Immature natural killer cell (primary cell): ENCODE measurements around the gene BSDC1. TPM values are rescaled to one million over a fixed set of nuclear protein-coding genes. Genes with fewer than 3 reads are reported as not detected.
"Not testable (repeated sequence)": the region's sequence is repeated elsewhere in the genome, so short reads cannot be mapped to it uniquely, and the experiment has no call there.

Experiments
- DNase-seq, 3 donors: peaks; one replicate each; pipeline ENCODE4 v3.0.0; 2022; ENCODE audit warnings: mixed read lengths in 1 of 3
- H3K27ac Mint-ChIP-seq, 6 donors: one replicate each; pipeline ENCODE4 v1.8.0; 2020; ENCODE audit warnings: mixed read lengths in 6 of 6, mild to moderate bottlenecking in 5 of 6, inconsistent platforms in 4 of 6, moderate library complexity in 3 of 6
- H3K27me3 Mint-ChIP-seq, 3 donors: one replicate each; pipeline ENCODE4 v1.8.0; 2020 to 2021; ENCODE audit warnings: low read depth in 3 of 3, mild to moderate bottlenecking in 3 of 3, mixed read lengths in 3 of 3, moderate library complexity in 3 of 3, inconsistent platforms in 1 of 3
- H3K36me3 Mint-ChIP-seq, 3 donors: one replicate each; pipeline ENCODE4 v1.8.0; 2020; ENCODE audit warnings: mixed read lengths in 3 of 3, inconsistent platforms in 2 of 3, mild to moderate bottlenecking in 2 of 3
- H3K4me1 Mint-ChIP-seq, 2 donors: one replicate each; pipeline ENCODE4 v1.8.0; 2020; ENCODE audit warnings: inconsistent platforms in 2 of 2, mild to moderate bottlenecking in 2 of 2, mixed read lengths in 2 of 2, moderate library complexity in 1 of 2
- H3K4me3 Mint-ChIP-seq, 5 donors: one replicate each; pipeline ENCODE4 v1.8.0; 2020; ENCODE audit warnings: mild to moderate bottlenecking in 5 of 5, mixed read lengths in 5 of 5, inconsistent platforms in 3 of 5, moderate library complexity in 3 of 5
- H3K9me3 Mint-ChIP-seq, 6 donors: one replicate each; pipeline ENCODE4 v1.8.0; 2020; ENCODE audit warnings: mild to moderate bottlenecking in 6 of 6, mixed read lengths in 6 of 6, inconsistent platforms in 4 of 6, moderate library complexity in 3 of 6
- polyA plus RNA-seq, 3 donors: library from polyadenylated mRNA; unstranded; fragments of 300-500 nt; fragmentation: Illumina TruSeq; gene quantifications; one replicate each; pipeline ENCODE4 v1.2.3, GENCODE V29; 2021

The BSDC1 gene
- polyA plus RNA-seq, 3 donors from 2014 or later = 33.9 to 50.3 (median 37.4) TPM

DNA sequence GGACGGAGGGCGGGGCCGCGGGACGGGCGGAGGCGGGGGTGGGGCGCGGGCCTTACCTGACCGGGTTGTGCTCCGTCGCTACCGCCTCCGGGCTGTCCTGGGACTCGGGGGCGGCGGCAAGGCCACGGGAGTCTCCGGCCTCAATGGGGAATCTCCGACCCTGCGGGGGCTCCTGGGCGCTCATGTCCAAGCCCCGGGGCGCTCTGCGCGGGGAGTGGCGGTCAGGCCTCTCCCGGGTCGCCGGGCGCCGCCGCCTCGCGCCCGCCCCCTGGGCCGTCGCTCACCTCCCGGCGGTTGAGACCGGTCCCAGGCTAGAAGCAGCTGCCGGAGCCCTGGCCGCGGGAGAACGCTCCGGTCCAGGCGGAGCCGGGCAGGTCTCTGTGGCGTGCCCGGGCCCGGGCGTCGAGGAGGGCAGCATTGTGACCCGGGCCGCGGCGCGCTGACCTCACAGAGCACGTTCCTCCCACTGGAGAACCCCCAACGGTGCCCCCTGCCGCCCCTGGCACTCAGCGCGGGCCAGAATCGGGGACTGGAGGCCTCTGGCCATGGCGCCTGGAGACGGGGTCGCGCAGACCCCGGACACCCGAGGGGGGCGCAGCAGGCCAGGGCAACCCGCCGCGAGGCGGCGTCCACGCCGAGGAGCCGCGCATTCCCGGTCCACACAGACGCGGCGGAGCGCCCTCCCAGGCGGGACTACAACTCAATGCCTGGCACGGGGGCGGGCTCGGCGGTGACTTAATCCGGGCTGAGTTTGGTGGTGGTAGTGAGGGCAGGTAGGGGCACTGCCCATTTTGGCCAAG lies 32.4 kb downstream of the BSDC1 start:
- peaks cover 23 to 26% of the 10 kb centered on the region in 2 donors for H3K4me1 Mint-ChIP-seq
- H3K27me3 Mint-ChIP-seq = peaks cover 1 to 7% (median 5%) of the 10 kb centered on the region in 3 donors
- H3K9me3 Mint-ChIP-seq = no peaks in the 10 kb centered on the region
- DNase-seq = peak; percentile 22 to 24 (median 22)
- peak overlapping the region in 4 of 5 donors; percentile 26 to 58 (median 44) for H3K4me3 Mint-ChIP-seq
- peaks cover 8 to 22% (median 13%) of the 10 kb centered on the region in 3 donors for H3K36me3 Mint-ChIP-seq
- peak overlapping the region in 1 of 6 donors; percentile 11 for H3K27ac Mint-ChIP-seq

DNA sequence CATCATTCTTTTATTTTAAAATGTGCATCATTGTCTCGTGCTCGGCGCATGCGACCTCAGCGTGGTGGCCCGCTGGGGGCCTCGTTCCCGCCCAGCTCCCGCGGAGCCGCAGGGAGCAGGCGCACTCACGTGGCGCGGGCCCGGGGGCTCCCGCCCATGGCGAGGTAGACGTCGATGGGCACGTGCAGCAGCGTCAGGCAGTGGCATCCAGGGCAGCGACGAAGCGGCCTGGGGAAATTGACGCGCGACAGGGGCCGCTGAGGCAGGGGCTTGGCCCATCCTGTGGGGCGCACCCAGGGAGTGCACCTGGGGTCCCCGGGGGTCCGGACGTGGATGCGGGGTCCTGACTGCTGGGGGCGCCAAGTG lies 33.0 kb downstream of the BSDC1 start:
- peaks cover 1 to 7% (median 5%) of the 10 kb centered on the region in 3 donors for H3K27me3 Mint-ChIP-seq
- H3K27ac Mint-ChIP-seq = no peak overlapping the region
- H3K4me1 Mint-ChIP-seq = peaks cover 23 to 26% of the 10 kb centered on the region in 2 donors
- no peaks in the 10 kb centered on the region for H3K9me3 Mint-ChIP-seq
- no peak for DNase-seq
- H3K4me3 Mint-ChIP-seq = no peak overlapping the region
- H3K36me3 Mint-ChIP-seq = peaks cover 8 to 26% (median 13%) of the 10 kb centered on the region in 3 donors

DNA sequence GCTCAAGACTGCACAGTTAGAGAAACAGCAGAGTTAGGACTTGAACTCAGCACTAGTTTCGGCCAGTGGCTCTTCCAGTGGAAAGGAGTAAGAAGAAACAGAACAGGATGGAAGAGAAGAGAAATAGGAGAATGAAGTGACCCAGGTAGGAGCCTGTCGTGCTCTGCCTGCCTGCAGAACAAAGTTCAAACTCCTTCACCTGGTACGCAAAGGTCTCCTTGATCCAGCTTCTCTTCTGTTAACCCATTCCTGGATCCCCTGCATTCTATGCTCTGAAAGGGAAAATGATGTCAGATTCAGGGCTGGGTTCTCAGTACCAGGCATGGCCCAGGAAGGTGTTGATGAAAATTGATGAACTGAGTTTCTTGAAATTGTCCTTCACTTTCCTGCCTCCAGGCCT lies 35.8 kb downstream of the BSDC1 start:
- Mint-ChIP-seq H3K4me1 (peaks cover 29 to 32% of the 10 kb centered on the region in 2 donors), H3K27me3 (peaks cover 5 to 7% (median 5%) of the 10 kb centered on the region in 3 donors), H3K36me3 (peaks cover 7 to 10% (median 9%) of the 10 kb centered on the region in 3 donors), H3K9me3 (no peaks in the 10 kb centered on the region), H3K4me3 (no peak overlapping the region), H3K27ac (peak overlapping the region in 1 of 6 donors; percentile 75)
- DNase-seq = no peak

DNA sequence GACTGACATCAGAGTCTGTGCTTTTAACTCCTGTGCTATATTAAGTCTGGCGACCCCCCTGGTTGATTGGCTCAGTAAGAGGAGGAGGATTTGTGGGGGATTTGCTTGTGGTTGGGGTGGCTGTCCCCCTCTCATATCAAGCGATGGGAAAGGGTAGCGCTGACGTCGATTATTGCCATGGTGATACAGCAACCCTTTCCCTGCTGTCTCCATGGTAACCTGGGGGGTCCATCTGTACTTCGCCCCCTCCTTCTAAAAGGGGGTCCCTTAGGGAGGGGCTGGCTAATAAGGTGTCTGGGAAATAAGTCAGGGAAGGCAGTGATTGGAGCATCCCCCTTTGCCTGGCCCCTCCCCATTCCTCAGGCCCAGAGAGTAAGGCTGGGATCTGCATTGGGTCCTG lies 36.6 kb downstream of the BSDC1 start:
- Mint-ChIP-seq H3K4me1 (peaks cover 30 to 36% of the 10 kb centered on the region in 2 donors), H3K27ac (peak overlapping the region in 1 of 6 donors; percentile 7), H3K4me3 (no peak overlapping the region), H3K27me3 (peaks cover 5 to 7% (median 5%) of the 10 kb centered on the region in 3 donors), H3K9me3 (no peaks in the 10 kb centered on the region), H3K36me3 (peaks cover 3 to 4% (median 3%) of the 10 kb centered on the region in 3 donors)
- DNase-seq = no peak

DNA sequence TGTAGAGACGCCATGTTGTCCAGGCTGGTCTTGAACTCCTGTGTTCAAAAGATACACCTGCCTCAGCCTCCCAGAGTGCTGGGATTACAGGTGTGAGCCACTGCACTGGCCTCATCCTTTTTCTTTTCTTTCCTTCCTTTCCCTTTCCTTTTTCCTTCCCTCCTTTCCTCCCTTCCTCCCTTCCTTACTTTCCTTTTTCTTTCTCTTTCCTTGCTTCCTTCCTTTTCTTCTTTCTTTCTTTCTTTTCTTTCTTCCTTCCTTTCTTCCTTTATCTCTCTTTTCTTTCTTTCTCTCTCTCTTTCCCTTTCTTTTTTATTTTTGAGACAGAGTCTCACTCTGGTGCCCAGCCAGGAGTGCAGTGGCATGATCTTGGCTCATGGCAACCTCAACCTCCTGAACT lies 37.8 kb downstream of the BSDC1 start:
- H3K27ac Mint-ChIP-seq = peak overlapping the region in 1 of 6 donors; percentile 53
- no peaks in the 10 kb centered on the region for H3K9me3 Mint-ChIP-seq
- H3K36me3 Mint-ChIP-seq = peaks cover 3 to 4% (median 3%) of the 10 kb centered on the region in 3 donors
- DNase-seq = no peak
- H3K4me1 Mint-ChIP-seq = peaks cover 30 to 31% of the 10 kb centered on the region in 2 donors
- H3K4me3 Mint-ChIP-seq = no peak overlapping the region
- H3K27me3 Mint-ChIP-seq = peaks cover 4 to 7% (median 6%) of the 10 kb centered on the region in 3 donors

DNA sequence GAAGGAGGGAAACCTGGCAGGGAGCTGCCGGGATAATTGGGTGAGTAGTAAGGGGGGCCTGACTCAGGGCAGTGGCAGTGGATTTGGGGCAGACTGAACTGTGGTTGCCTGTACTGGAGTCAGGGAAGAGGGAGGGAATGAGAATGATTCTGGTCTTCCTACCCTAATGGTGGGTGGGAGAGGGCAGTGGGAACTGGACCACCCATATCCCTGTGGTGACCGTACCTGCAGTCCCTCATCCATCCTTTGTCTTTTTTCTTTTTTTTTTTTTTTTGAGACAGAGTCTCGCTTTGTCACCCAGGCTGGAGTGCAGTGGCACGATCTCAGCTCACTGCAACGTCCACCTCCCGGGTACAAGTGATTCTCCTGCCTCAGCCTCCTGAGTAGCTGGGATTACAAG lies 38.5 kb downstream of the BSDC1 start:
- peaks cover 31% of the 10 kb centered on the region in 2 donors for H3K4me1 Mint-ChIP-seq
- peaks cover 6 to 10% (median 7%) of the 10 kb centered on the region in 3 donors for H3K27me3 Mint-ChIP-seq
- not testable (repeated sequence) for H3K4me3 Mint-ChIP-seq, H3K27ac Mint-ChIP-seq, H3K9me3 Mint-ChIP-seq, DNase-seq, H3K36me3 Mint-ChIP-seq

DNA sequence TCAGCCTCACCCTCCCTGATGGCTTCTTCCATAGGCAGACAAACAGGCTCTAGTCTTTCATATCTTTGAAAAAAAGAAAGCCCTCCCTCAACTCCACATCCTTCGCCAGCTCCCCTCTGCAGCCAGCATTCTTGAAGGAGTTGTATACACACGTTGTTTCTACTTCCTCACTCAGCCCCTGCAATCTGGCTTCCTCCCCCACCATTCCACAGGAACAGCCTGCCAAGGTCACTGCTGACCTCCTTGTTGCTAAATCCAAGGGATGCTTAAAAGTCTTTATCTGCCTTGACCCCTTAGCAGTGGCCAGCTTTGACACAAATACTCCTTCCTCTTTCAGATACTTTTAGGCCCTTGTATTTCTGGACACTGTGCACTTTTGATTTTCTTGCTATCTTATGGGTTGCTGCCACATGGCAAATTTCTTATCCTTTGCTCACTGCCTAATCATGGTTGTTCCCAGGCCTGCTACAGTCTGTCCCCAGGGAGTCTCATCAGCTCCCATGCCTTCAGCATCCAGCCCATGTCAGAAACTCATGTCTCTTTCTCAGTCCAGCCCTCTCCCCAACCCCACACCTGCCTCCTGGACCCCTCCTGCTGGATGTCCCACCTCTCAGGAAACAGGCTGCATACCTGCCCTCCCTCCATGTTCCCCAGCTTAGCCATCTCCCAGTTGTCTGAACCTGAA lies 40.2 kb downstream of the BSDC1 start:
- peaks cover 0 to 4% (median 0%) of the 10 kb centered on the region in 3 donors for H3K36me3 Mint-ChIP-seq
- H3K4me1 Mint-ChIP-seq = peaks cover 33 to 34% of the 10 kb centered on the region in 2 donors
- no peak for DNase-seq
- H3K9me3 Mint-ChIP-seq = no peaks in the 10 kb centered on the region
- H3K4me3 Mint-ChIP-seq = peak overlapping the region in 4 of 5 donors; percentile 22 to 74 (median 46)
- peaks cover 2 to 11% (median 5%) of the 10 kb centered on the region in 3 donors for H3K27me3 Mint-ChIP-seq
- H3K27ac Mint-ChIP-seq = peak overlapping the region; percentile 5 to 73 (median 43)

DNA sequence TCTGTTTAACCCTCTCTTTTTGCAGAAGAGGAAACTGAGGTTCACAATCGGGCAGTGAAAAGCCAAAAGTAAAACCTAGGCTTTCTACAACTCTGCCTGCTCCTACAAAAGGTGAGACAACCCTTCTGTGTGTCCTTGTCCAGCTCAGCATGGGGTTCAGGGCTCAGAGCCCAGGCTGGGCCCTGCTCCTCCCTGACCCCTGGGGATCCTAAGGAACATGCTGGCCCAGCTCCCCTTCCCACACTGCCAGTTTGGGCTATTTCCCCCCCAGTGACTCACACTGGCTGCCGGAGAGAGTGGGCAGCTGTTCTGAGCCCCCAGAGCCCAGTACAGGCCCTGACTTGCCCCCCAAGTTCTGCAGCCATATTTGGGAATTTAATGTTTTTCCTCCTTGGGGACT lies 40.8 kb downstream of the BSDC1 start:
- Mint-ChIP-seq H3K4me1 (peaks cover 39 to 40% of the 10 kb centered on the region in 2 donors), H3K36me3 (peaks cover 0 to 4% (median 0%) of the 10 kb centered on the region in 3 donors), H3K27me3 (peaks cover 2 to 11% (median 5%) of the 10 kb centered on the region in 3 donors), H3K9me3 (no peaks in the 10 kb centered on the region), H3K4me3 (peak overlapping the region; percentile 41 to 90 (median 57)), H3K27ac (peak overlapping the region; percentile 34 to 73 (median 56))
- DNase-seq = no peak

DNA sequence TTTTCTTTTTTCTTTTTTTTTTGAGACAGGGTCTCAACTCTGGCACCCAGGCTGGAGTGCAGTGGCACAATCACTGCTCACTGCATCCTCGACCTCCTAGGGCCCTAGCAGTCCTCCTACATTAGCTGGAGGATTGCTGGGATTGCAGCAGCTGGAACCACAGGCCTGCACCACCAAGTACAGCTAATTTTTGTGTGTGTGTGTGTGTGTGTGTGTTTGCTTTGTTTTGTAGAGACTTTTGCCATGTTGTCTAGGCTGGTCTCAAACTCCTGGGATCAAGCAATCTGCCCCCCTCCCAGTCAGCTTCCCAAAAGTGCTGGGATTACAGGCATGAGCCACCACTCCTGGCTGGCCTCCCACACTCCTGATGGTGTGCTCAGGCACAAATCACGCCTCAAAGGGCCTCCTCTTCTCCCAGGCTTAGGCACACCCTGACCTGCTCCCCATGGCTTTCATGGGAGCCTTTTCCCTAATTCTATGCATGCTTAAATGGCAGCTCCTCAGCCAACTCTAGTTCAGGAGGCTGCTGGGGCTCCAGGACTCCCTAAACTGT lies 41.3 kb downstream of the BSDC1 start:
- peak overlapping the region in 5 of 6 donors; percentile 62 to 91 (median 73) for H3K27ac Mint-ChIP-seq
- peaks cover 44 to 45% of the 10 kb centered on the region in 2 donors for H3K4me1 Mint-ChIP-seq
- H3K9me3 Mint-ChIP-seq = no peaks in the 10 kb centered on the region
- H3K36me3 Mint-ChIP-seq = peaks cover 0 to 4% (median 0%) of the 10 kb centered on the region in 3 donors
- H3K27me3 Mint-ChIP-seq = peaks cover 2 to 13% (median 5%) of the 10 kb centered on the region in 3 donors
- H3K4me3 Mint-ChIP-seq = peak overlapping the region; percentile 48 to 90 (median 79)
- DNase-seq = no peak

DNA sequence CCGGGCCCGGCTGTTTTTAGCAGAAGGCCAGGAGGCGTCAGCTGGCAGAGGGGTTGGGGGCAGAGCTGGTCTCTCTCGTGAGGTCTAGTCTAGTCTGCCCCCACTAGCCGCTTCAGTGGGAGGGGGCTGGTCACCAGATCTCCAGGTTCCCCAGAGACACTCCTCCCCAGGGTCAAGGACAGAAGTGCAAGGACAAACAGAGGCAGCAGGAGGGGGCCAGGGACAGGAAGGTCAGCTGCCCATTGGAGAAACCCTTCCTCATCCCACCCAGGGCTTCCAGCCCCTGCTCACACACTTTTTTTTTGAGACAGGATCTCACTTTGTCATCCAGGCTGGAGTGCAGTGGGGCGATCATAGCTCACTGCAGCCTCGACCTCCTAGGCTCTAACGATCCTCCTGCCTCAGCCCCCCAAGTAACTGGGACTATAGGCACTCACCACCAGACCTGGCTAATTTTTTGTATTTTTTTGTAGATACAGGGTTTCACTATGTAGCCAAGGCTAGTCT lies 41.9 kb downstream of the BSDC1 start:
- H3K4me3 Mint-ChIP-seq = peak overlapping the region; percentile 79 to 90 (median 86)
- peak overlapping the region in 5 of 6 donors; percentile 43 to 91 (median 74) for H3K27ac Mint-ChIP-seq
- peaks cover 2 to 13% (median 5%) of the 10 kb centered on the region in 3 donors for H3K27me3 Mint-ChIP-seq
- H3K4me1 Mint-ChIP-seq = peaks cover 44 to 46% of the 10 kb centered on the region in 2 donors
- no peaks in the 10 kb centered on the region for H3K9me3 Mint-ChIP-seq
- DNase-seq = peak in 1 of 3 donors; percentile 7
- H3K36me3 Mint-ChIP-seq = peaks cover 0 to 4% (median 0%) of the 10 kb centered on the region in 3 donors

DNA sequence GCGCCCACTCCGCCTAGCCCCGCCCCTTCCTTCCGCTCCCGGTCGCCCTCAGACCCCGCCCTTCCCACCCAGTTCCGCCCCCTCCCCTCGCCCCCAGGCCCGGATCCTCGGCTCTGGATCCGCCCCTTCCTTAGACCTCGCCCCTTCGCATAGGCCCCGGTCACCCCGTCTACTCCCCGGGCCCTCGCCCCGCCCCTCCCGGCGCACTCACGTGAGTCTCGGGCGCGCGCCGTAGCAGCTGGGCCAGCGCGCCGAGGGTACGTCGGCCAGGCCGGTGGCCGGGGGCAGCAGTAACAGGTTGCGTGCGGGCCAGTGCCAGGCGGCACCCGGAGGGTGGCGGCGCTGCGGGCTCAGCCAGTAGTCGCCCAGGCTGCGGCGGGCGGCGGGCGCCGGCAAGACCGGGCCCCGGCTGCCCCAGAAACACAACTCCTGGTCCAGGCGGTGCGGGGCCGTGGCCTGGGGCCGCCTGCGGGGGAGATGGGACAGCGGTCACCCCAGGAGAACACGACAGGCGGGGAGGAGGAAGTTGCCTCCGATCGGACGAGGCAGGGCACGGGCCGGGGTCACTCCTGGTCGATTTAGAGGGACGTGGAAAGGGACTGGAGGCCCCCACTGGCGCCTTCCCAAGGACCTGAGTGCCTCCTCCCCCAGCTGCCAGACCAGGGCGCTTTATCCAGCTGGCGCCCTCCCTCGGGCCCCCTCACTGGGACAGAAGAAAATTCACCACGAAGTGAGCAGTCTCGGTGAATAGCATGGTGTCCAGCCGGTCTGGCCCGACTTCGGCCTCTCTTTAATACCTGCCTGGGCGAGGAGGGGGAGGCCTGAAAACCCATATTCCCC lies 42.6 kb downstream of the BSDC1 start:
- Mint-ChIP-seq H3K27me3 (peaks cover 2 to 13% (median 5%) of the 10 kb centered on the region in 3 donors), H3K36me3 (peaks cover 0 to 3% (median 2%) of the 10 kb centered on the region in 3 donors), H3K4me3 (peak overlapping the region; percentile 79 to 90 (median 86)), H3K27ac (peak overlapping the region; percentile 57 to 94 (median 84)), H3K4me1 (peaks cover 44 to 46% of the 10 kb centered on the region in 2 donors), H3K9me3 (no peaks in the 10 kb centered on the region)
- peak; percentile 91 to 93 (median 92) for DNase-seq

DNA sequence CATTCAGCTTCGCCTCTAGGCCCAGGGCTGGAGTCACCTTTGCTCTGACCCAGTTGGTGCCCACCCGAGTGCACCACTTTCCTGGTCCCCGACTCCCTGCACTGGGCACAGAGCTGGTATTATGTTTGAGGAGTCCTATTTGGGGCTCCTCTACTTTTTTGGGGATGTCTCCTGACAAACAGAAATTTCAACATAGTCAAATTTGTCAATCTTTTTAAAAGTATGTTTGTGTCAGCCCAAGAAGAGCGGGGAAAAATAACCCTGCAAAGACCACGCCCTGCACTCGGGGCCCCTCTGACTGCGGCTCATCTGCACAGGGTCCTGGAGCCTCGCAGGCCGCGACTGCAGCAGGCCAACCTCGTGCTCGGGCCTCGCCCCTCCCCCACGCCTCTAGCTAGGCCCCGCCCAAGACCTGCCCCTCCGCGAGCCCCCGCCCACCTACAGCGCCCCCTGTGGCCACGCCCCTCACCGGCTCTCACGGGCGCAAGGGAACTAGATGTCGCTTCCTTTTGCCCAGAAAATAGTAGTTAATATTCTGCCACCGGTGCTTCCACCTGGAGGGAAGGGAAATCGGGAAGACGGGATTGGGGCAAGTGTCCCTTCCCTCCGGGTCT lies 43.3 kb downstream of the BSDC1 start:
- Mint-ChIP-seq H3K4me3 (peak overlapping the region; percentile 79 to 90 (median 86)), H3K27me3 (peaks cover 4 to 11% (median 6%) of the 10 kb centered on the region in 3 donors), H3K27ac (peak overlapping the region; percentile 57 to 94 (median 85)), H3K4me1 (peaks cover 44 to 46% of the 10 kb centered on the region in 2 donors), H3K36me3 (peaks cover 0 to 4% (median 0%) of the 10 kb centered on the region in 3 donors), H3K9me3 (peaks cover 0 to 1% (median 0%) of the 10 kb centered on the region in 6 donors)
- peak in 1 of 3 donors; percentile 81 for DNase-seq
